ENCODE results near the gene LSMEM2.

Gene LSMEM2

GRCh38 chr3:50272911-50273688, 5.8 kb upstream of the LSMEM2 start:
- no peak overlapping the region for H3K4me3 ChIP-seq (ENCODE audit: low read depth, low read length)
- peak; percentile 91 for DNase-seq (ENCODE audit: low read depth)

GRCh38 chr3:50273689-50274065, 5.2 kb upstream of the LSMEM2 start:
- H3K4me3 ChIP-seq (ENCODE audit: low read depth, low read length) = no peak overlapping the region
- no peak for DNase-seq (ENCODE audit: low read depth)
- TF ChIP-seq CTCF (IDR thresholded peaks at IDR 0.05; ENCODE audit: insufficient read depth, low read depth, low read length, missing control alignments) = no peak

More at GRCh38 chr3:50272911-50273688, 5.8 kb upstream of the LSMEM2 start:
- peak; percentile 98 for TF ChIP-seq CTCF (IDR thresholded peaks at IDR 0.05; ENCODE audit: insufficient read depth, low read depth, low read length, missing control alignments)

GRCh38 chr3:50274371-50275104, 4.3 kb upstream of the LSMEM2 start:
- peak; percentile 85 for DNase-seq (ENCODE audit: low read depth)
- no peak overlapping the region for H3K4me3 ChIP-seq (ENCODE audit: low read depth, low read length)
- TF ChIP-seq CTCF (IDR thresholded peaks at IDR 0.05; ENCODE audit: insufficient read depth, low read depth, low read length, missing control alignments) = peak; percentile 78

- no peak overlapping the region for H3K4me3 ChIP-seq (ENCODE audit: low read depth, low read length)
- no peak for TF ChIP-seq CTCF (IDR thresholded peaks at IDR 0.05; ENCODE audit: insufficient read depth, low read depth, low read length, missing control alignments)
- no peak for DNase-seq (ENCODE audit: low read depth)
These were observed 3.5 kb upstream of the LSMEM2 start for GRCh38 chr3:50275141-50275995.

- no peak overlapping the region for H3K4me3 ChIP-seq (ENCODE audit: low read depth, low read length)
- TF ChIP-seq CTCF (IDR thresholded peaks at IDR 0.05; ENCODE audit: insufficient read depth, low read depth, low read length, missing control alignments) = no peak
- DNase-seq (ENCODE audit: low read depth) = no peak
These were observed 2.7 kb upstream of the LSMEM2 start for GRCh38 chr3:50275996-50276761.

GRCh38 chr3:50276762-50277101, 2.2 kb upstream of the LSMEM2 start:
- no peak for TF ChIP-seq CTCF (IDR thresholded peaks at IDR 0.05; ENCODE audit: insufficient read depth, low read depth, low read length, missing control alignments)
- H3K4me3 ChIP-seq (ENCODE audit: low read depth, low read length) = no peak overlapping the region
- DNase-seq (ENCODE audit: low read depth) = no peak

Measured in GM12865 (cell line).